Prostate gland (tissue), 2 donors: ENCODE results near the gene PELI1. TPM values are rescaled to one million over a fixed set of nuclear protein-coding genes. Genes with fewer than 3 reads are reported as not detected.

Source experiments
- DNase-seq: peaks from one replicate; pipeline ENCODE4 v3.0.0-alpha.2; 2019; ENCODE audit warnings: low spot score
- H3K27ac ChIP-seq, 2 donors: fragments of 200-600 bp; sonication (generic); 2 replicates each; pipeline ENCODE4 v1.5.1; 2017 to 2019
- H3K27me3 ChIP-seq: fragments of 200-600 bp; sonication (generic); replicated peaks from 2 replicates; pipeline ENCODE4 v1.5.1; 2019; ENCODE audit not compliant: insufficient read depth
- H3K36me3 ChIP-seq, 2 donors: fragments of 200-600 bp; sonication (generic); 1 replicate in 1 of 2; 2 replicates in 1 of 2; pipeline versions ENCODE4 v1.5.1 to v1.8.1; 2017 to 2019
- H3K4me1 ChIP-seq: fragments of 200-600 bp; sonication (generic); replicated peaks from 2 replicates; pipeline ENCODE4 v1.5.1; 2019
- H3K4me3 ChIP-seq, 2 donors: fragments of 200-600 bp; sonication (generic); 2 replicates each; pipeline ENCODE4 v1.5.1; 2017 to 2019
- H3K9me3 ChIP-seq: fragments of 200-600 bp; sonication (generic); 2 replicates; pipeline ENCODE4 v1.5.1; 2017
- CTCF ChIP-seq, 4 experiments: fragments of 200-600 bp in 2 of 4; fragments of 450-650 bp in 2 of 4; sonication (generic) in 2 of 4; IDR thresholded peaks; 1 replicate in 3 of 4; 2 replicates in 1 of 4; pipeline ENCODE4 v1.5.1; 2016 to 2019; ENCODE audit warnings: antibody characterized with exemption in 4 of 4, mild to moderate bottlenecking in 2 of 4, moderate library complexity in 2 of 4
- POLR2A ChIP-seq: fragments of 450-650 bp; IDR thresholded peaks from one replicate; pipeline ENCODE4 v1.6.1; 2016; ENCODE audit warnings: antibody characterized with exemption, mild to moderate bottlenecking
- POLR2AphosphoS5 ChIP-seq: sonication (generic); formaldehyde crosslinking; IDR thresholded peaks from one replicate; pipeline ENCODE4 v1.6.1; 2017; ENCODE audit warnings: antibody characterized with exemption
- WGBS: methylation state at CpG from one replicate; pipeline ENCODE4 v1.1.5; 2018; 5-methylcytosine and 5-hydroxymethylcytosine counted together
- intact Hi-C: fragments of 100-400 bp; cut with DNase I; formaldehyde crosslinking; loops from one replicate; pipeline ENCODE4 v1.14.2; 2022
- total RNA-seq, 2 donors: library from RNA; depleted of rRNA; stranded (reverse); fragments of >200 nt; gene quantifications; one replicate each; pipeline ENCODE4 v1.1.0, GENCODE V29; 2016

Gene PELI1
- total RNA-seq, 2 donors from 2014 or later = 16.9 to 32.9 TPM

GRCh38 chr2:64157792-64158191 is 13.6 kb upstream of the PELI1 start:
- DNase-seq = no peak
- H3K27me3 ChIP-seq = no peaks in the 10 kb centered on the region
- H3K4me3 ChIP-seq = no peak overlapping the region
- no peak overlapping the region for H3K27ac ChIP-seq
- TF ChIP-seq CTCF (IDR thresholded peaks at IDR 0.05) (no peak), POLR2A (no peak), POLR2AphosphoS5 (no peak)
- no peaks in the 10 kb centered on the region for H3K36me3 ChIP-seq
- intact Hi-C loops = no loop called here
- no peaks in the 10 kb centered on the region for H3K9me3 ChIP-seq
- H3K4me1 ChIP-seq = no peaks in the 10 kb centered on the region

GRCh38 chr2:64153811-64154210 is 9.6 kb upstream of the PELI1 start:
- Histone ChIP-seq H3K36me3 (no peaks in the 10 kb centered on the region), H3K27ac (no peak overlapping the region), H3K4me1 (no peaks in the 10 kb centered on the region), H3K4me3 (no peak overlapping the region), H3K9me3 (no peaks in the 10 kb centered on the region), H3K27me3 (no peaks in the 10 kb centered on the region)
- no peak for TF ChIP-seq POLR2A
- no peak for TF ChIP-seq POLR2AphosphoS5
- TF ChIP-seq CTCF (IDR thresholded peaks at IDR 0.05) = no peak
- WGBS = 72% methylated on average over 4 of the region's 4 CpGs
- no peak for DNase-seq
- intact Hi-C loops = no loop called here

- H3K4me3 ChIP-seq = no peak overlapping the region
- no peaks in the 10 kb centered on the region for H3K36me3 ChIP-seq
- WGBS = 56% methylated on average over 1 of the region's 1 CpG
- no peaks in the 10 kb centered on the region for H3K4me1 ChIP-seq
- intact Hi-C loops = no loop called here
- H3K9me3 ChIP-seq = no peaks in the 10 kb centered on the region
- no peaks in the 10 kb centered on the region for H3K27me3 ChIP-seq
- H3K27ac ChIP-seq = no peak overlapping the region
- no peak for DNase-seq
- TF ChIP-seq POLR2A = no peak
- TF ChIP-seq POLR2AphosphoS5 = no peak
- no peak for TF ChIP-seq CTCF (IDR thresholded peaks at IDR 0.05)
Measured at GRCh38 chr2:64151476-64151875, 7.3 kb upstream of the PELI1 start.

GRCh38 chr2:64145714-64146113 is 1.5 kb upstream of the PELI1 start:
- Histone ChIP-seq H3K36me3 (no peaks in the 10 kb centered on the region), H3K4me1 (peaks cover 6% of the 10 kb centered on the region), H3K27me3 (no peaks in the 10 kb centered on the region), H3K9me3 (no peaks in the 10 kb centered on the region), H3K4me3 (no peak overlapping the region), H3K27ac (no peak overlapping the region)
- DNase-seq = no peak
- intact Hi-C loops = loop anchor here (10.0 kb wide), 1 partner anchor 169 kb away; no protein-coding TSS in a partner anchor
- TF ChIP-seq CTCF (IDR thresholded peaks at IDR 0.05) = no peak
- no peak for TF ChIP-seq POLR2AphosphoS5
- no peak for TF ChIP-seq POLR2A
- WGBS = 33% methylated on average over 1 of the region's 1 CpG

GRCh38 chr2:64145119-64145518 is 899 bp upstream of the PELI1 start:
- Histone ChIP-seq H3K4me1 (peaks cover 6% of the 10 kb centered on the region), H3K27ac (no peak overlapping the region), H3K9me3 (no peaks in the 10 kb centered on the region), H3K4me3 (no peak overlapping the region), H3K27me3 (no peaks in the 10 kb centered on the region), H3K36me3 (no peaks in the 10 kb centered on the region)
- no peak for DNase-seq
- WGBS = 93% methylated on average over 7 of the region's 7 CpGs
- TF ChIP-seq POLR2A (no peak), POLR2AphosphoS5 (no peak), CTCF (IDR thresholded peaks at IDR 0.05) (no peak)
- intact Hi-C loops = loop anchor here (10.0 kb wide), 1 partner anchor 170 kb away; no protein-coding TSS in a partner anchor
